Activated CD4-positive, alpha-beta memory T cell treated with anti-CD3 and anti-CD28 coated beads for 36 hours (primary cell): ENCODE results near the gene CXXC1. TPM values are rescaled to one million over a fixed set of nuclear protein-coding genes. Genes with fewer than 3 reads are reported as not detected.
"Not testable (repeated sequence)": the region's sequence is repeated elsewhere in the genome, so short reads cannot be mapped to it uniquely, and the experiment has no call there.

Experiments
- CTCF ChIA-PET: fragments of 350-600 bp; sonication (Branson Sonifier 250); formaldehyde crosslinking; loops from one replicate; lab custom pipeline; 2021; ENCODE audit warnings: antibody characterized with exemption, inconsistent platforms; lab: Charles Lee
- POLR2A ChIA-PET: fragments of 350-600 bp; sonication (Branson Sonifier 250); formaldehyde crosslinking; loops from one replicate; lab custom pipeline; 2021; ENCODE audit warnings: antibody characterized with exemption; lab: Charles Lee
- DNase-seq: peaks from one replicate; pipeline ENCODE4 v3.0.0-alpha.2; 2020
- H3K27ac Mint-ChIP-seq: one replicate; pipeline ENCODE4 v1.8.0; 2021; ENCODE audit warnings: mixed read lengths
- H3K27me3 Mint-ChIP-seq: one replicate; pipeline ENCODE4 v1.8.0; 2021; ENCODE audit warnings: mixed read lengths
- H3K36me3 Mint-ChIP-seq: one replicate; pipeline ENCODE4 v1.8.0; 2021; ENCODE audit warnings: mixed read lengths
- H3K4me1 Mint-ChIP-seq: one replicate; pipeline ENCODE4 v1.8.0; 2021; ENCODE audit warnings: low read depth, mixed read lengths
- H3K4me3 Mint-ChIP-seq: one replicate; pipeline ENCODE4 v1.8.0; 2021; ENCODE audit warnings: mild to moderate bottlenecking, mixed read lengths
- H3K9me3 Mint-ChIP-seq: one replicate; pipeline ENCODE4 v1.8.0; 2021; ENCODE audit warnings: mixed read lengths
- intact Hi-C: fragments of 100-400 bp; cut with micrococcal nuclease; formaldehyde crosslinking; loops from one replicate; pipeline ENCODE4 v1.15.1; 2023
- total RNA-seq, 2 experiments: library from RNA; stranded (reverse); gene quantifications; one replicate each; pipeline ENCODE4 v1.2.3, GENCODE V29; 2021

The CXXC1 gene
- total RNA-seq, 2 experiments from 2014 or later: 80.8 to 80.9 TPM

DNA sequence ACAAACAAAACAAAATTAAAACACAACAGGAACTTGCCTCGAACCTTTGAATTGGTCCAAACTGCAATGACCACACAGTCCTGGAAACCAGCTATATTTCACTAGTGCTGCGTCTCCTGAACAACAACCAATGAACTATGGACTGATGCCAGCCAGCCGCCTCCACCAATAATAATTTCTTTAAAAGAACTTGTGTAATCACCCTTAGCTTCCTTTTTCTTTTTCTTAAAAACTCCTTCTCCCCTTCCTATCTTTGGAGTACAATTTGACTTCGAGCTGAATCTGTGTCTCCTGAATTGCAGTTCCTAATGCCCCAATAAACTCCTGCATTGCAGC is 1.6 kb upstream of the CXXC1 start:
- Mint-ChIP-seq H3K9me3 (no peaks in the 10 kb centered on the region), H3K27me3 (no peaks in the 10 kb centered on the region), H3K4me3 (peak overlapping the region; percentile 42), H3K4me1 (peaks cover 18% of the 10 kb centered on the region), H3K36me3 (peaks cover 29% of the 10 kb centered on the region), H3K27ac (no peak overlapping the region)
- DNase-seq: no peak
- ChIA-PET CTCF (interaction anchor here (0.6 to 2.0 kb wide), 3 partner anchors 20 to 68 kb away, joined by 3 to 11 read pairs (median 4); no protein-coding TSS in a partner anchor), POLR2A (no interaction called here)
- intact Hi-C loops: loop anchor here (5.0 to 10.0 kb wide), 3 partner anchors 68 to 1354 kb away; partner anchors contain the start of gene ACAA2

DNA sequence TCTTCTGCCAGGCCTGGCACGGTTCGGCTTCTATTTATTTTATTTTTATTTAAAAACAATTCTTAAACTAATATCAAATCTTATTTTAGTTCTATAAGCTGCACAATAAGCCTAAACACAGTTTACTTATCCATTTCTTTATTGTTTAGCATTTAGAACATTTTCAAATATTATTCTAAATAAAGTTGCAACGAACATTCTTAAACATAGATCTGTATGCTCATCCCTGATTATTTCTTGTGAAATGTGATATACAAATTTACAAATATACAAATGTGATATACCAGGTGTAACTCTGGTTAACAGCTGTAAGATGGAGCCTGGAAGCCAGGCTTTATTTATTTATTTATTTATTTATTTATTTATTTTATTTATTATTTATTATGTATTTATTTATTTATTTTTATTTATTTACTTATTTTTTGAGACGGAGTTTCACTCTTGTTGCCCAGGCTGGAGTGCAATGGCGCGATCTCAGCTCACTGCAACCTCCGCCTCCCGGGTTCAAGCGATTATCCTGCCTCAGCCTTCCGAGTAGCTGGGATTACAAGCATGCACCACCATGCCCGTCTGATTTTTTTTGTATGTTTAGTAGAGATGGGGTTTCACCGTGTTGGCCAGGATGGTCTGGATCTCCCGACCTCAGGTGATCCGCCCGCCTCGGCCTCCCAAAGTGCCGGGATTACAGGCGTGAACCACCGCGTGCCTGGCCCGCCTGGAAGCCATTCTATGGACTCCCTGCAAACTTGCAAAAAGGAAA is 1.0 kb upstream of the CXXC1 start:
- H3K27me3 Mint-ChIP-seq, H3K9me3 Mint-ChIP-seq, DNase-seq, POLR2A ChIA-PET: not testable (repeated sequence)
- Mint-ChIP-seq H3K4me3 (peak overlapping the region; percentile 88), H3K27ac (peak overlapping the region; percentile 100), H3K36me3 (peaks cover 34% of the 10 kb centered on the region), H3K4me1 (peaks cover 22% of the 10 kb centered on the region)
- intact Hi-C loops: loop anchor here (1.0 to 10.0 kb wide), 4 partner anchors 10 to 1354 kb away; partner anchors contain the start of gene ACAA2
- CTCF ChIA-PET: interaction anchor here (0.6 to 2.0 kb wide), 3 partner anchors 19 to 69 kb away, joined by 3 to 11 read pairs (median 4); no protein-coding TSS in a partner anchor

DNA sequence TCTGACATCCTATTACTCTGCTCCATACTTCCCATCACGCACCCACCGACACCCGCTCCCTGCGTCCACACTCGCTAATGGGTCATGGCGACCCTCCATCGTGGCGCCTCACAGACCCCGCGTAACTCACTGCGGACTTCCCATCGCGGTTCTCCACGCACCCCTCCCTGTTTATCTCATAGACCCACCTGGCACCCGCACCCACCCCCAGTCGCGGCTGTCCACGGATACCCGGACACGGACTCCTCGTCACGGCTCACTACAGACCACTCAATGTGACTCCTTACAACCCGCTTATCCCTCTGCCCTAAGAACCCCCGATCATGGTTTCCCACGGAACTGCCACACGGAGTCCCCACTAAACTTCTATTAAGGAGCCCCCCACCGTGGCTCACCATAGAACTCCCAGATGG is 458 bp downstream of the CXXC1 start:
- Mint-ChIP-seq H3K27me3 (no peaks in the 10 kb centered on the region), H3K9me3 (no peaks in the 10 kb centered on the region), H3K36me3 (peaks cover 49% of the 10 kb centered on the region), H3K4me3 (peak overlapping the region; percentile 88), H3K4me1 (peaks cover 31% of the 10 kb centered on the region), H3K27ac (peak overlapping the region; percentile 100)
- no peak for DNase-seq
- intact Hi-C loops: loop anchor here (1.0 to 10.0 kb wide), 7 partner anchors 21 to 1352 kb away; partner anchors contain the start of genes ACAA2, CFAP53 and RPL17
- ChIA-PET CTCF (no interaction called here), POLR2A (no interaction called here)

DNA sequence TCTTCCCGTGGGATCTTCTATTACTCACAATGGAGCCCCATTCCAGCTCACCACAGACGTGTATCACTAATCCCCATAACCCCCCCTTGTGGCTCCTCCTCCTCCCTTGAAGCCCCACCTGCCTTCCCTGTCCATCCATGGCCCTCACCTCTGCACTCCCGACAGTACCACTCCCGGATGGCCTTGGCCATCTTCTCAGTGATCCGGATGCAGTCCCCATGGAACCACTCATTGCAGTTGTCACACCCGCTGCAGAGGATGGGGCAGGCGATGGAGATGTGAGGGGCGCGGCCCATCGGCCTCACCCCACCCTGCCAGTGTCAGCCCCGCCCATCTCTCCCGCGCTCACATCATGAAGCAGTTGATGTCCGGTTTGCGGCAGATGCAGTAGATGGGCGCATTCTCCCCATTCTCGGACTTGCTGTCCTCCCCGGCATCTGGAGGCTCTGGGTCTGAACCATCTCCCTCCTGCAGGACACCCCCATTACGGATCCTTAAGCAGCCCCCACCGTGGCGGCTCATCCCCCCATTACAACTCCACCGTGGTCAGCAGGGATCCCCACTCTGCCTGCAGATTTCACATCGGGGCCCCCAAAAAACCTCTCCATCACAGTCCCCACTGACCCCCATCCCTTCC is 983 bp downstream of the CXXC1 start:
- no peaks in the 10 kb centered on the region for H3K9me3 Mint-ChIP-seq
- no peaks in the 10 kb centered on the region for H3K27me3 Mint-ChIP-seq
- H3K4me3 Mint-ChIP-seq: peak overlapping the region; percentile 88
- peak; percentile 64 for DNase-seq
- H3K4me1 Mint-ChIP-seq: peaks cover 31% of the 10 kb centered on the region
- peak overlapping the region; percentile 100 for H3K27ac Mint-ChIP-seq
- H3K36me3 Mint-ChIP-seq: peaks cover 49% of the 10 kb centered on the region
- CTCF ChIA-PET: no interaction called here
- intact Hi-C loops: loop anchor here (1.0 to 10.0 kb wide), 7 partner anchors 20 to 1352 kb away; partner anchors contain the start of genes ACAA2, CFAP53 and RPL17
- POLR2A ChIA-PET: no interaction called here

DNA sequence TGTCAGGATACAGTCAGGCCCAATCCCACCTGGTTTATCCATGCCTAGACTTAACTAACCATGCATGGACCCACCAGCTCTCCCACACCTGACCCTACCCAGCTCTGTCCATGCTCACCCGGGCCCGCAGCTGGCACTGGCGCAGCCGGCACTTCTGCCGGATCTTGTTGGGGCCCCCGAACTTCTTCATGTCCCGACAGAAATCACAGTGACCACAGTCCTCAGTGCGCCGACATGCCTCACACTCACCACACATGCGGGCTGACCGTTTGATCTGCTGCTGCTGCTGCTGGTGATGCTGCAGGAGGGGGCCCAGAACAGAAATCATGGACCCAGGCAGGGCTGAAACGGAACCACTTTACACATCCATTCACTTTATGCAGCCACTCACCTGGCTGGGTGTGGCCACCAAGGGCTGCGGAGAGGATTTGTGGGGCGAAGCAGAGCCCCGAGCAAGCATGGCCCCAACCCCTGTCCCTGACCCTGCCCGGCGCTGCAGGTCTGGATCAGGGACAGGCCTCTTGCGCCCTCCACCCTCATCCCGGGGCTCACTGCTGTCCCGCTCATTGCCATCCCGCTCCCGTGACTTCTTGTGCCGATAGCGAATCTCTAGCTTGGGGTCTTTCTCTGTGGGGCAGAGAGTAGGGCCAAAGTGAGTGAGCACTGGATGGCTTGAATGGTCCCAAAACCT is 1.7 kb downstream of the CXXC1 start:
- intact Hi-C loops: loop anchor here (5.0 to 10.0 kb wide), 3 partner anchors 72 to 1351 kb away; partner anchors contain the start of gene ACAA2
- H3K4me3 Mint-ChIP-seq: peak overlapping the region; percentile 88
- CTCF ChIA-PET: no interaction called here
- POLR2A ChIA-PET: no interaction called here
- no peak for DNase-seq
- peaks cover 31% of the 10 kb centered on the region for H3K4me1 Mint-ChIP-seq
- peak overlapping the region; percentile 100 for H3K27ac Mint-ChIP-seq
- no peaks in the 10 kb centered on the region for H3K9me3 Mint-ChIP-seq
- H3K27me3 Mint-ChIP-seq: no peaks in the 10 kb centered on the region
- H3K36me3 Mint-ChIP-seq: peaks cover 51% of the 10 kb centered on the region

DNA sequence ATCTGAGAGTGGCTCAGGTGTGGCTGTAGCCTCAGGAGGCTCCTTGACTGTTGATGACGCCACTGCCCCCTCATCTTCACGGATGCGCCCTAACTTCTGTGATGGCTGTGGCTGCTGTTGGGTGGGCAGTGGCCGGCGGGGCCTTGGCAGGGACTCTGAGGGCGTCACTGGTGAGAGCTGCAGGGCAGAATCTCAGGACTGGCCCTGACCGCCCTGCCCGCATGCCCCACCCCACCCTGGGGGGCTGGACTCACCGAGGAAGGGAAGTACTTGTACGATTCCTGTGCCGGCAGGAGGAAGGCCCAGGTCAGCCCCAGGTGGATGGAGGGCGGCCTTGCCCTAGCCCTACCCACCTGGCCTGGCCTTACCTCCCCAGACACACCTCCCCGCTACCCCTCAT is 2.4 kb downstream of the CXXC1 start:
- H3K36me3 Mint-ChIP-seq: peaks cover 54% of the 10 kb centered on the region
- ChIA-PET POLR2A (no interaction called here), CTCF (no interaction called here)
- no peak overlapping the region for H3K4me3 Mint-ChIP-seq
- no peak overlapping the region for H3K27ac Mint-ChIP-seq
- no peak for DNase-seq
- intact Hi-C loops: loop anchor here (5.0 to 10.0 kb wide), 3 partner anchors 72 to 1350 kb away; partner anchors contain the start of gene ACAA2
- peaks cover 37% of the 10 kb centered on the region for H3K4me1 Mint-ChIP-seq
- H3K27me3 Mint-ChIP-seq: no peaks in the 10 kb centered on the region
- no peaks in the 10 kb centered on the region for H3K9me3 Mint-ChIP-seq

DNA sequence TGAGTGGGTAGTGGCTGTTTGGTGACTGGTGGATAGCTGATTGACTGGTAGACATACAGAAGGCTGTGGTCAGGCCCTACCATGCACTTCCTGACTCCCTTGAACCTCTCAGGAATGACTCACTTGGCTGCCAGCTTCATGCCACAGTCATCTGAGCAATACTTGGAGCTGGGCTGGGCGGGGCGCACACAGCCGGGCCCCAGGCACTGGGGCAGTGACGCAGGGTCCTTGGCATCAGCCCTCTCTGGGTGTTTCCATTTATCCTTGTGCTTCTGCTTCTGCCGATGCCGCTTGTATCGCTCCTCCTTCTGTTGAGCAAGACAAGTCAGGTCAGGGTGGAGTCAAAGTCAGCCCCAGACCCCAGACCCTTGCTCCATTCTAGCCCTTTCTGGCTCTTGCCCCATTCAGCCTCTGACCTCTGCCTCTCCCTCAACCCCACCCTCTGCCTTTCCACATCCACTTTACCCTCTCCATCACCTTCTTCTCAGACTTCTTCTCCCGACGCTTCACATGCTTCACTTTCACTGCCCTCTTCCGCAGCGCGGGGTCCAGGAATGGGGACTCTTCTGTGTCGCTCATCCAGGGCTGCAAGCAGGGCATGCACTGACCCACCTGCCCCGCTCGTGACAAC is 3.1 kb downstream of the CXXC1 start:
- no peak for DNase-seq
- POLR2A ChIA-PET: no interaction called here
- no peak overlapping the region for H3K4me3 Mint-ChIP-seq
- peaks cover 41% of the 10 kb centered on the region for H3K4me1 Mint-ChIP-seq
- peaks cover 54% of the 10 kb centered on the region for H3K36me3 Mint-ChIP-seq
- H3K27me3 Mint-ChIP-seq: no peaks in the 10 kb centered on the region
- peak overlapping the region; percentile 57 for H3K27ac Mint-ChIP-seq
- intact Hi-C loops: loop anchor here (10.0 kb wide), 1 partner anchor 1350 kb away; no protein-coding TSS in a partner anchor
- CTCF ChIA-PET: no interaction called here
- H3K9me3 Mint-ChIP-seq: no peaks in the 10 kb centered on the region

DNA sequence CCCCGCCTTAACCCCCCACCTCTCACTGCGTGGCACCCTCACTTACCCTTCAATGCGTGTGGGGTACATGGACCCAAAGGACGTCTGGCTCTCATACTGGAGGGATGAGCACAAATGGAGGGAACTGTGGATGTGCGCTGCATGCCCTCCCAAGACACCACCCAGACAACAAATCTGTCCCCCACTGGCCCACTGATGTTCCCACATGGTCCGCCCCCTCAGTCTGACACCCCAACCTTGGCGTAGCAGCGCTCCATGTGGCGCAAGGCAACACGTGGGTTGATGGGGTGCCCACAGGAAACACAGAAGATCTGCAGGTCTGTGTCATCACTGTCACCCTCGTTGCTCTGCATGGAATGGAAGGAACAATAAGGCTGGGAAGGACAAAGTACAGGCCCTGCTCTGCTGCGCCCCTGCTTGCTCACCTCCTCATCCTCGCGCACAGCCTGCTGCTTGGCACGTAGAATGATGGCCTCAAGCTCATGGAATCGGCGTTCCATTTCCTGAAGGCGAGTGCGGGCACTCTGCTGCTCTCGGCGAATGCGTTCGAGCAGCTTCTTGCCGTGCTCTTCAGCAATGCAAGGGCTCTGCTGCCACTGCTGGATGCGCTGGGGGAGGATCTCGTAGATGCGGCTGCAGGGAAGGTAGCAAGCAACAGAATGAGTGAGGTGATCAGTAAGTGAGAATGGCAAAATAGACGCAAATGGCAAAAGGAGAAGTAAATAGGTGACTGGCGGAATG is 3.9 kb downstream of the CXXC1 start:
- H3K27ac Mint-ChIP-seq: peak overlapping the region; percentile 60
- intact Hi-C loops: loop anchor here (10.0 kb wide), 1 partner anchor 1349 kb away; no protein-coding TSS in a partner anchor
- H3K9me3 Mint-ChIP-seq: no peaks in the 10 kb centered on the region
- ChIA-PET POLR2A (no interaction called here), CTCF (interaction anchor here (1.2 kb wide), 1 partner anchor 15 kb away, joined by 3 read pairs; no protein-coding TSS in a partner anchor)
- DNase-seq: no peak
- no peaks in the 10 kb centered on the region for H3K27me3 Mint-ChIP-seq
- H3K4me1 Mint-ChIP-seq: peaks cover 42% of the 10 kb centered on the region
- no peak overlapping the region for H3K4me3 Mint-ChIP-seq
- H3K36me3 Mint-ChIP-seq: peaks cover 61% of the 10 kb centered on the region

DNA sequence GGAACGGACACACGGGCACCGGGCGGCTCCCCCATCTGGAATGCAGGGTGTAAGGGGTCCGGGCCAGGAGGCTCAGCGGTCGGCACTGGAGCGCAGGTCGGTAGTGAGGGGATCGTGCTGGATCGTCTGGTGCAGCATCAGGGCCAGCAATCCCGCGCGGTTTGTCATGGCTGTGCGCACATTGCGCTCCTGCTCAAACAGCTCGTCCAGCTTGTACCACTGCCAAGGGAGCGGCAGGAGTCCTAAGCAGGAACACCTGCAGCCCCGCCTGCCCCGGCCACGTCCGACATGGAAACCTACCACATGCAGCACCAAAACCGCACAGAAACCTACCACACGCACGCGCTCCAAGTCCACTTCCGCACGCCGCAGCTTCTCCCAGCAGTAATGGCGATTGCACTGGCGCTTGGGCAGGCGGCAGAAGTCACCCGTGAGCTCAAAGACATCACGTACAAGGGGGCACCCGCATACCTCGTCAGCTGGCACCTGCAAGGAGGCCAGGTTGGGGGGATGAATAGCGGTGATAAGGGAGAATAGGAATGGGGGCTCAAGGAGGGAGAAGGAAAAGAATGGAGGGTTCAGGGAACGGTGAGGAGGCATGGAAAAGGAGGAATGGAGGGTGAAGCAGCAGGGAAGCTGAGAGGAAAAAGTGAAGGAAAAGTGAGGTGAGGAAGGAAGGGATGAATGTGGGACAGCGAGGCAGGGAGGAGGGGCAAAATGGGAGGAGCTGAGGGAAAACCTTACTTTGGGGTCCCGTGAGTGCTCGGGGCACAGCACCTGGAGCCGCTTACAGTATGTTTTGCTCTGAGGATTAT is 4.8 kb downstream of the CXXC1 start:
- POLR2A ChIA-PET: interaction anchor here (1.5 kb wide), 1 partner anchor 14 kb away, joined by 8 read pairs; no protein-coding TSS in a partner anchor
- no peak overlapping the region for H3K27ac Mint-ChIP-seq
- no peaks in the 10 kb centered on the region for H3K9me3 Mint-ChIP-seq
- peaks cover 63% of the 10 kb centered on the region for H3K36me3 Mint-ChIP-seq
- H3K4me3 Mint-ChIP-seq: peak overlapping the region; percentile 95
- DNase-seq: no peak
- intact Hi-C loops: loop anchor here (10.0 kb wide), 1 partner anchor 1348 kb away; no protein-coding TSS in a partner anchor
- CTCF ChIA-PET: interaction anchor here (1.2 kb wide), 1 partner anchor 14 kb away, joined by 3 read pairs; no protein-coding TSS in a partner anchor
- peaks cover 42% of the 10 kb centered on the region for H3K4me1 Mint-ChIP-seq
- H3K27me3 Mint-ChIP-seq: no peaks in the 10 kb centered on the region

DNA sequence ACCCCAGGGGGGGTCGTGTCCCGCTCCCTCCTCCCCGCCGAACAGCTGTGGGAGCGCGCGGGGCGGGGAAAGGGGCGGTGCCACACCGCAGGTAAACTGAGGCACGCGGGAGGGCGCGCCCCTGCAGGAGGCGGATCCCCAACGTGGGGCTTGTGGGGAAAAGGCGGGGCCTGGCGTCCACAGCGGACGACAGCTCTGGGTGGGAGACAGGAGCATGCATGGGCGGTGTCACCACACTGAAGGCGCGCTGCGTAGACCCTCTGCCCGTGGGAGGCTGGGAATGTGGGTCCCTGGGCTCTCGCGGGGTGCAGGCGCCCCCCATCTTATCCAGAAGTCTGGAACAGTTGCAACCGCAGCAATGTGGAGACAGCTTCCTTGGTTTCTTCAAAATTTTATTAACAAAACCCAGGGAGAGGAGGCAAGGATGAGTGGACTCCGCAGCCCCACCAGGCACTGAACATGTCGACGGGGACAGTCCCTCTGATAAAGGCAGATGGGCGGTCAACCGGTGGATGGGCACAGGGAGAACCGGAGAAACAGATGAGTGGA is 5.4 kb downstream of the CXXC1 start:
- Mint-ChIP-seq H3K9me3 (no peaks in the 10 kb centered on the region), H3K27me3 (no peaks in the 10 kb centered on the region), H3K36me3 (peaks cover 61% of the 10 kb centered on the region), H3K4me3 (peak overlapping the region; percentile 95), H3K27ac (peak overlapping the region; percentile 90), H3K4me1 (peaks cover 41% of the 10 kb centered on the region)
- intact Hi-C loops: loop anchor here (1.0 to 10.0 kb wide), 3 partner anchors 16 to 1347 kb away; partner anchors contain the start of gene CFAP53
- peak; percentile 16 for DNase-seq
- ChIA-PET POLR2A (interaction anchor here (1.1 to 1.5 kb wide), 3 partner anchors 13 to 27 kb away, joined by 3 to 9 read pairs (median 8); partner anchors contain the start of gene CFAP53), CTCF (interaction anchor here (1.2 to 2.1 kb wide), 3 partner anchors 13 to 75 kb away, joined by 3 to 21 read pairs (median 9); no protein-coding TSS in a partner anchor)
